HepG2 (cell line): ENCODE measurements around the gene ETS1. TPM values are rescaled to one million over a fixed set of nuclear protein-coding genes. Genes with fewer than 3 reads are reported as not detected.

Experiments used
- ATAC-seq: fragments of 200-7000 bp; cut with Tn5 transposase; 3 replicates; pipeline ENCODE4 v1.9.1; 2020; ENCODE audit warnings: mild to moderate bottlenecking, moderate library complexity
- BruUV-seq: library from RNA; stranded (reverse); fragments of 400-500 nt; replicated peaks from 2 replicates; lab custom pipeline; 2021; lab: Mats Ljungman, UMichigan
- CTCF ChIA-PET: fragments of 300-600 bp; formaldehyde crosslinking; extraction: SDS; loops from one replicate; lab custom pipeline; 2021; ENCODE audit warnings: low total read pairs, inconsistent platforms, low intra/inter-chr PET ratio; lab: Yijun Ruan, JAX
- POLR2A ChIA-PET: fragments of 350-600 bp; sonication (Branson Sonifier 250); formaldehyde crosslinking; loops from one replicate; lab custom pipeline; 2020; ENCODE audit warnings: antibody characterized with exemption, inconsistent platforms; lab: Yijun Ruan, JAX
- DNase-seq: peaks from one replicate; pipeline ENCODE4 v3.0.0-alpha.2; 2015; ENCODE audit warnings: low spot score
- FAIRE-seq: peaks from 3 replicates; lab custom pipeline; 2011; peaks lifted over from hg19 to GRCh38; lab: Jason Lieb, UNC
- H2AFZ ChIP-seq: one replicate; pipeline ENCODE4 v1.6.1; 2011; ENCODE audit warnings: low read length, inconsistent platforms
- H3K27ac ChIP-seq: fragments of 300-600 bp; 3 replicates; pipeline ENCODE4 v1.8.0; 2011; ENCODE audit warnings: mixed run types, mild to moderate bottlenecking, mixed read lengths, low read length, inconsistent platforms; ENCODE audit not compliant: insufficient read depth; ENCODE audit errors: extremely low read length
- H3K27me3 ChIP-seq, 2 experiments: fragments of 200-600 bp in 1 of 2; 2 replicates in 1 of 2; 3 replicates in 1 of 2; pipeline versions ENCODE4 v1.6.0 to v1.8.0; 2011; ENCODE audit warnings: low read length in 2 of 2, mild to moderate bottlenecking in 2 of 2, moderate library complexity in 2 of 2, inconsistent platforms in 1 of 2; ENCODE audit not compliant: insufficient read depth in 2 of 2, control insufficient read depth in 1 of 2
- H3K36me3 ChIP-seq, 2 experiments: fragments of 200-600 bp in 1 of 2; replicated peaks in 1 of 2; 2 replicates in 1 of 2; 3 replicates in 1 of 2; pipeline versions ENCODE4 v1.5.1 to v1.8.0; 2011; ENCODE audit warnings: low read length in 2 of 2, inconsistent platforms in 1 of 2; ENCODE audit not compliant: insufficient read depth in 2 of 2, control insufficient read depth in 1 of 2
- H3K4me1 ChIP-seq: 2 replicates; pipeline ENCODE4 v1.5.1; 2012; ENCODE audit warnings: low read length, inconsistent platforms; ENCODE audit not compliant: insufficient read depth
- H3K4me2 ChIP-seq: 2 replicates; pipeline ENCODE4 v1.6.0; 2011; ENCODE audit warnings: low read depth, low read length, inconsistent platforms
- H3K4me3 ChIP-seq, 3 experiments: fragments of 200-600 bp in 1 of 3; sonication (generic), shearing (Covaris generic) in 1 of 3; replicated peaks in 1 of 3; 2 replicates each; pipeline ENCODE4 v1.5.1; 2011 to 2016; ENCODE audit warnings: low read length in 3 of 3, inconsistent platforms in 2 of 3, low read depth in 2 of 3, mild to moderate bottlenecking in 2 of 3, control low read depth in 1 of 3, mixed read lengths in 1 of 3; ENCODE audit not compliant: insufficient read depth in 1 of 3
- H3K79me2 ChIP-seq: one replicate; pipeline ENCODE4 v1.6.1; 2011; ENCODE audit warnings: low read length, inconsistent platforms; ENCODE audit not compliant: insufficient read depth
- H3K9ac ChIP-seq: 2 replicates; pipeline ENCODE4 v1.6.0; 2011; ENCODE audit warnings: mild to moderate bottlenecking, low read depth, low read length, inconsistent platforms; ENCODE audit not compliant: insufficient read depth
- H3K9me3 ChIP-seq: 2 replicates; pipeline ENCODE4 v1.5.1; 2012; ENCODE audit warnings: mild to moderate bottlenecking, low read length
- H4K20me1 ChIP-seq: 2 replicates; pipeline ENCODE4 v1.6.0; 2011; ENCODE audit warnings: inconsistent platforms, mild to moderate bottlenecking, low read length, moderate library complexity; ENCODE audit not compliant: insufficient read depth
- CBX5 ChIP-seq: sonication (generic); formaldehyde crosslinking; IDR thresholded peaks from 2 replicates; pipeline ENCODE4 v1.4.0; 2020; ENCODE audit warnings: missing genetic modification reagents, borderline replicate concordance
- CREB3 ChIP-seq: sonication (generic); formaldehyde crosslinking; IDR thresholded peaks from 2 replicates; pipeline ENCODE4 v1.5.0; 2020; ENCODE audit warnings: missing genetic modification reagents
- FOXO4 ChIP-seq: sonication (generic); formaldehyde crosslinking; conservative IDR thresholded peaks from 2 replicates; pipeline ENCODE4 v1.8.1; 2023; ENCODE audit warnings: missing genetic modification reagents
- GLI4 ChIP-seq: sonication (generic); formaldehyde crosslinking; IDR thresholded peaks from 2 replicates; pipeline ENCODE4 v1.5.1; 2020; ENCODE audit warnings: missing genetic modification reagents, mild to moderate bottlenecking, moderate library complexity, borderline replicate concordance
- HOXA5 ChIP-seq: sonication (generic); formaldehyde crosslinking; IDR thresholded peaks from 2 replicates; pipeline ENCODE4 v1.4.0; 2020; ENCODE audit warnings: missing genetic modification reagents
- JUN ChIP-seq: sonication (generic); formaldehyde crosslinking; IDR thresholded peaks from 2 replicates; pipeline ENCODE4 v1.4.0; 2020; ENCODE audit warnings: mild to moderate bottlenecking, missing genetic modification reagents
- PAXIP1 ChIP-seq: sonication (generic); formaldehyde crosslinking; conservative IDR thresholded peaks from 2 replicates; pipeline ENCODE4 v1.4.0; 2020; ENCODE audit warnings: mild to moderate bottlenecking, missing genetic modification reagents, moderate library complexity
- PHF21A ChIP-seq: sonication (generic); formaldehyde crosslinking; IDR thresholded peaks from 2 replicates; pipeline ENCODE4 v1.5.0; 2020; ENCODE audit warnings: mild to moderate bottlenecking, missing genetic modification reagents
- RARA ChIP-seq: IDR thresholded peaks from 2 replicates; pipeline ENCODE4 v1.6.1; 2016; ENCODE audit warnings: missing genetic modification reagents, missing compliant biosample characterization
- TRAFD1 ChIP-seq: sonication (generic); formaldehyde crosslinking; IDR thresholded peaks from 2 replicates; pipeline ENCODE4 v1.5.1; 2020; ENCODE audit warnings: missing genetic modification reagents, mild to moderate bottlenecking, borderline replicate concordance
- ZNF543 ChIP-seq: sonication (generic); formaldehyde crosslinking; IDR thresholded peaks from 2 replicates; pipeline ENCODE4 v1.4.0; 2020; ENCODE audit warnings: mild to moderate bottlenecking, missing genetic modification reagents
- ZNF879 ChIP-seq: sonication (generic); formaldehyde crosslinking; IDR thresholded peaks from 2 replicates; pipeline ENCODE4 v1.8.1; 2023; ENCODE audit warnings: missing genetic modification reagents
- WGBS: methylation state at CpG from one replicate; pipeline ENCODE4 v1.1.6; 2017; ENCODE audit warnings: low lambda C conversion rate; 5-methylcytosine and 5-hydroxymethylcytosine counted together
- in situ Hi-C: cut with HindIII; loops from 2 replicates; pipeline ENCODE4 v1.10.0; 2017; ENCODE audit warnings: low pct_unique_long_range_greater_than_20kb; ENCODE audit not compliant: extremely low pct_ligation_motif_present
- intact Hi-C: fragments of 100-400 bp; cut with micrococcal nuclease; formaldehyde crosslinking; loops from one replicate; pipeline ENCODE4 v1.10.0; 2022; ENCODE audit not compliant: unreplicated experiment
- polyA plus RNA-seq, 8 experiments: library from polyadenylated mRNA; depleted of rRNA in 3 of 8; stranded (reverse) in 7 of 8; unstranded in 1 of 8; fragments of >200 nt; fragmentation: Illumina TruSeq in 4 of 8; extraction: Trizol in 4 of 8; gene quantifications; 2 replicates each; pipeline versions ENCODE4 v1.2.1 to v1.2.3, GENCODE V29; 2011 to 2016; ENCODE audit warnings: low read depth in 4 of 8, missing spikeins in 1 of 8, mixed read lengths in 1 of 8; ENCODE audit not compliant: insufficient read depth in 1 of 8
- total RNA-seq, 5 experiments: library from RNA; depleted of rRNA; stranded (reverse); fragments of >200 nt; fragmentation: Illumina TruSeq; extraction: Trizol; gene quantifications; 2 replicates each; pipeline ENCODE4 v1.2.3, GENCODE V29; 2016; ENCODE audit warnings: low read depth in 1 of 5

The ETS1 gene
- total and polyA plus RNA-seq, 2 of the 13 experiments (the other 11 are each of a cell fraction or from before 2014, with no cell fraction given), result 0.18 to 0.34 TPM

- ChIA-PET CTCF (no interaction called here), POLR2A (no interaction called here)
- BruUV-seq, result no TSS peak
- Histone ChIP-seq H3K27me3 (no peaks in the 10 kb centered on the region; a peak in 1 of 5 replicates), H3K9ac (no peak overlapping the region), H3K36me3 (no peaks in the 10 kb centered on the region), H3K79me2 (no peaks in the 10 kb centered on the region), H3K27ac (no peak overlapping the region), H3K4me2 (no peak overlapping the region), H2AFZ (no peak overlapping the region), H3K4me1 (peaks cover 14% of the 10 kb centered on the region; the same call in 1 of the 2 replicates), H3K9me3 (no peaks in the 10 kb centered on the region)
- in situ Hi-C loops, result no loop called here
- 34% methylated on average over 4 of the region's 4 CpGs for WGBS
- no peak for TF ChIP-seq ZNF543 (CRISPR knock-in tag)
- no peak for TF ChIP-seq GLI4 (CRISPR knock-in tag)
- TF ChIP-seq ZNF879, result no peak
- TF ChIP-seq PHF21A, result no peak
- no peak for TF ChIP-seq FOXO4 (CRISPR knock-in tag)
- TF ChIP-seq RARA (CRISPR knock-in tag), result no peak
- TF ChIP-seq PAXIP1 (CRISPR knock-in tag), result no peak
- TF ChIP-seq HOXA5, result no peak
- no peak for TF ChIP-seq TRAFD1 (CRISPR knock-in tag)
- no peak for TF ChIP-seq CREB3 (CRISPR knock-in tag)
- no peak for TF ChIP-seq CBX5 (CRISPR knock-in tag)
- TF ChIP-seq JUN (CRISPR knock-in tag), result no peak
- TF ChIP-seq, all 625 proteins: peak for 0
- FAIRE-seq (no peak), DNase-seq (no peak), ATAC-seq (no peak)
- intact Hi-C loops, result no loop called here
- no peaks in the 10 kb centered on the region for H4K20me1 ChIP-seq
- H3K4me3 ChIP-seq, result no peak overlapping the region
Observed at GRCh38 chr11:128412847-128413791, 174.2 kb downstream of the ETS1 start.
